NCI-H748 (cell line): ENCODE data around the gene NANOS1.

ENCODE experiments used
- DNase-seq: peaks from one replicate; lab custom pipeline; 2025; ENCODE audit not compliant: unreplicated experiment; lab: John Stamatoyannopoulos, UW

NANOS1 gene

GRCh38 chr10:119055472-119055871 lies 26.0 kb downstream of the NANOS1 start:
- DNase-seq, result no peak

DNA sequence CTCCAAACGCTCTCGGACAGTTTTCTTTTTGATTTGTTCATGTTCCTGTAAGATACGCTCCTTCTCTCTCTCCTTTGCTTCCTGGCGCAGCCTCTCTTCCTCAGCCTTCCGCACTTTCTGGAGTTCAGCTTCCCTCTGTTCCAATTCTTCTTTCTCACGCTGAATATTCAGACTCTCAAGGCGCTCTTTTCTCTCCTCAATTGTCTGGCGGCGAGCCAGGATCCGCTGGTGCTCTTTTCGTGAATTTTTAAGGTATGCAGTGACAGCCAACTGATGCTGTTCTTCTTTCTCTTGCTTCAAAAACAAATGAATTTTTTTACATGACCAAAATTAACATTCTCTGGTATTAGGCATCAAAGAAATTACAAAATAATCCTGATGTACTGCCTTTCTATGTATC lies 28.5 kb downstream of the NANOS1 start:
- DNase-seq, result no peak

- DNase-seq, result no peak
These were observed 30.0 kb downstream of the NANOS1 start for GRCh38 chr10:119059557-119059956.

DNA sequence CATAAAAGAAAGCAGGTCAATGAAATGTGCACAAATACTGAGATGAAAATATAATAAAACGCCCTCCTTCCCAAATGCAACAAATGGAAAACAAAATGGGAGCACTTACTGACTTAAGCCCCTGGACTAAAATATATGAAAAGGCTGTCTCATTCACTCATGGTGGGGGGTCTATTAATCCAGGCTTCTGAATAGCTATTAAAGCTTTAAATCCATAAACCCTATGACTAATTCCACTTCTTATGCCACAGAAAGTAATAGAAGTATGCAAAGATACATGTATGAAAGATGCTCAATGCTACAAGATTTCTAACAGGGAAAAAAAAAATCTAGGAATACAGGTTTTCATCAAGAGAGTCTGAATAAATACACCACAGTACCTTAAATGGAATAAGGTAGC lies 30.6 kb downstream of the NANOS1 start:
- DNase-seq, result no peak

DNA sequence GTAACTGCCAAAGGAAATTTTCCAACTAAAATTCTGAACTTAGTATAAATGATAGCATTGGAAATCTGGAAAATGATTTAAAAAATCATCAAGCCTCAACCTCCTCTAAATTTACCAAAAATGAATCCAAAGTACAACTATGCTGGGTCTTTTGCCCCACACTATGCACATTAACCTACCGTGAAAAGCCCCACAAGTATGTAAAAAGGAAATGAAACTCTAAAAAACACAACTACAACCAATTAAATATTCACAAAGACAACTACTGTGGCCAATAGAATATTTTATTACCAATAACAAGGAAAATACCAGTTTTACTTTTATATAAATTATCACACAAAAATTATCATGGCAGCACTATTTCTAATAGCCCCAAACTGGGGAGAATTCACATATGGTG lies 31.8 kb downstream of the NANOS1 start:
- no peak for DNase-seq

DNA sequence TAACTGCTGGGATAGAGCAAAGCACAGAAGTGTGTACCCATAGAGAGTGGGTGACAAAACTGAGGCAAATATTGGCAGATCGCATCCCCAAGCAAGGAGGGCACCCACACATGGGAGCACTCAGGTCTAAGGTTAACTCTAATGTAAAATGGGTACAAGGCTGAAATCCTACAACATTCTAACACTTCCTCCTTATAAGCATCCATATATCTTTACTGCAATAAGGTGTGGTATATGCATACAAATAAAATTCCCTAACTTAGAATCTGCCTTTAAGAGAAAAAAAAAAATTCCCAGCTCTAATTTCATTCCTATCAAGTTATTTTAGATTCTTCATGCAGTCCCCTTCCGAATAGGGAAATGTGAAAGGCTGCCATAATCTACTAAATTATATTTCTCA lies 32.4 kb downstream of the NANOS1 start:
- DNase-seq, result no peak

DNA sequence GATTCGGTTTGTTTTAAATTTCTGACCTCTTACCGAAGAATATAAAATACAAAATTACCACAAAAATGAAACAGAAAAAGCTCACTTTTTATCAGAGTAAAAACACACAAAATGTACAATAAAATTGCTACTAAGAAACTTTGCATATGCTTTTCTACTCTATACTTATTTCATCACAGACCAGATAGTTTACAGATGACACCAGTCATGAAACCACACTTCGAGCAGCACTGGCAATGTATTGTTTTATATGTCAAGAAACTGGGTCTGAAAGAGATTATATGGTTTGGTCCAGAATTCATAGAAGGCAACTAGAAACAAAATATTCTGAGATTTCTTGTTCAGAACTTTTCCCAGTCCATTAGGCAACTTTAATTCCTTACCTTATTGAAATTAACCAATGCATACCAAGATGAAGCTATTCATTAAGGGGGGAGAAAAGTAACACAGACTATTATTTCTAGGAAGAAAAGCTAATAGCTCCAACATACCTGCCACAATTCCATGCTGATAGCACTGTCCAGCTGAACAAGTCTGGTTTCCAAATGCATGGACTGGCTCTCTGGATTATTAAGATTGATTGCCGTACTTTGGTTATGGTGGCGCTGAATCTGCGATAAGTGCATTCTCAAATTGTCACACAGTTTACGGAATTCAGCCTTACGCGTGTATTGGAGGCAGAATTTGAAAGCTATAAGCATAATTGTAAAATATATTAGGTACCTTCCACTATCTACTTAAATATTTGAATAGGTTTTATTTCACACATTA lies 41.1 kb downstream of the NANOS1 start:
- DNase-seq, result no peak

DNA sequence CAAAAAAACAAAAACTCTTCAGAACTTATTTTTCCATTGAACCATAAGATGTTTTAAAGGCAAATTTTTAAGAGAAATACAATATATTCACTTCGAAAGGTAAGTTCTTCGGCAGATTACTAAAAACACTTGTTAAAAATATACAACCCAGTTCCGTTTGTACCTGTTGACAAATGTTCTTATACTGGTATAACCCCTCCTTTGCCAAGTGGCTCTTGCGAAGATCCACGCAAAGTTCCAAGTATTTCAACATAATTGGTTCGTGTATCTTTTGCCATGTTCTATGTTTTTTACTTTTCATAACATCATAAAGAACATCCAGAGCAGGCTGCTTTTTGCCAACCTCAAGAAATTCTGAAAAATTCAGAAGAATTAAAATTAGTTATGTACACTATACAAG lies 44.1 kb downstream of the NANOS1 start:
- no peak for DNase-seq

DNA sequence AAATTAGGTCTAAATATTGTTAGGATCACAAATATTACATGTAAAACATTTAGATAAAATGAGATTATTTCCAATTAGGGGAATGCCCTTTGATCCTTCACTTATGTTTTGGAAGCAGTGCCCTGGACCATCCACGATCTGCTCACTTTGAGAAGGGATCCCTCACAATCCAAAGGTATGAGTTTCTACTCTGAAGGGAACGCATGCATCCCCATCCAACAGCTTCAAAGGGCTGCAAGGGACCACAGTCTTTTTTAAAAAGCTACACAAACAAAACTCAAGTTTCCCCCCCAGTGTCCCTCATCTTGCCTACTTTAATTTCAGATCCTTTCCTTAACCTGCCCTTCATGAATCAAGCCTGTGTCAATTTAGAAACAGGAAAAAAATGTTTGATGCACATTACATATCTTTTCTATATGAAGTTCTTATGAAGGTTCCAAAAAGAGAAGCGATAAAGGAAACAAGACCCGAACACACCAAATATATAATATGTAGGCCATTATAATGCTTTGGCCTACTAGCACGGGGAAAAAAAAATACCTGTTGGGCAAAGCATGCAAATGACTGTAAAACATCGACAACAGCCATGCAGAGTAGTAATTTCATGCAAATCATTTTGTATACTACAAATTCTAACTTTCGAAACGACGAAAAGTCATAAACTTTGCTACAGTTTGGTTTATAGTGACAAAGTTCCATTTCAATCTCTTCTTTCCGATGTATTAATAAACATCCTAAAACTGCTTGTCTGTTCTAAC lies 49.1 kb downstream of the NANOS1 start:
- no peak for DNase-seq

DNA sequence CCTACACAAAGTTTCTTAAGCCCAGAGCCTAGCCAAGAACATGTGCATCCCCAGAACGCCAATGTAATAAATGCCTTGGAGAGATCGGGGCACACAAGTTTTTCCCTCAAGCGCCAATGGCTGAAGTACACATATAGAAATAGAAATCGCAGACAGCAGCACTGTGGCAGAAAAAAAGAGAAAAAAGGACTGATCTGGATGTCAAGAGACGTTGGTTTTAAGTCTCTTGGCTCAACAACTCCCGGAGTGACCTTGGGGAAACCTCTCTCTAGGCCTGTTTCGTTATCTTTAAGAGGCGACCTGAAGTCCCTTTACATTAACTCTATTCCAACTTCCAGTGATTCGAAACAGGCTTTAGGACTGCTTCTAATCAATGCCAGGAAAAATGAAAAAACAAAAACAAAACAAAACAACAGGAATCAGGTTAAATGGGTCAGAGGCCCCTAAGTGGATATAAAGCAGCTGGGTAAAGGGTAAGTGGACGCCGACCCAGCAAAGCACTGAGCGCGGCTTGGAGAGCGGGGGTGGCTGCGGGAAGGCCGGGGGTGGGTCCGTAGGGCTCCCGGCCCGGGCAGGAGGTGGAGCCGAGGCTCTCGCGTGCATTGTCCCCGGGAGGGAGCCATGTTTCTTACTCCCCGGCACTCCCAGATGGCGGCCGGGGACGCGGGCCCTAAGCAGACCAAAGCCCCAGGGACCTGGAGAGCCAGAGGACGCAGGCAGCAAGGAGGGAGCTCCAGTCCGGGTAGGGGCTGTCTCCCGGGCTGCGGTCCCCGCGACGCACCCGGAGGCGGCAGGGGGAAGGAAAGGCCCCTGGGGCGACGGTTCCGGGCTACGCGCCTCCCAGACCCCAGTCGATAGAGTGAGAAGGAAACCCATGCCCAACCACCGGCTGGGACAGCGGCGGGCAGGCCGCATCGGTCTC lies 50.3 kb downstream of the NANOS1 start:
- peak; percentile 58 for DNase-seq

GRCh38 chr10:119080521-119081259 lies 51.2 kb downstream of the NANOS1 start, which contains the start of gene EIF3A:
Gene EIF3A (minus strand): TSS chr10:119080817. CDS start chr10:119080676, 141 bp downstream.
- DNase-seq, result peak; percentile 84
